ENCODE measurements around the gene HOPX. TPM values are rescaled to one million over a fixed set of nuclear protein-coding genes. Genes with fewer than 3 reads are reported as not detected.
"Not testable (repeated sequence)": the region's sequence is repeated elsewhere in the genome, so short reads cannot be mapped to it uniquely, and the experiment has no call there.

HOPX gene
- total RNA-seq, 1 experiment from 2014 or later, result not detected

GRCh38 chr4:56640621-56641493 is 40.2 kb downstream of the HOPX start:
- Mint-ChIP-seq H3K27me3 (ENCODE audit: insufficient read depth, unreplicated experiment) (no peaks in the 10 kb centered on the region), H3K9me3 (ENCODE audit: unreplicated experiment) (peaks cover 6% of the 10 kb centered on the region), H3K27ac (ENCODE audit: unreplicated experiment) (no peak overlapping the region), H3K36me3 (ENCODE audit: insufficient read depth, unreplicated experiment) (no peaks in the 10 kb centered on the region), H3K4me3 (ENCODE audit: unreplicated experiment) (no peak overlapping the region), H3K4me1 (ENCODE audit: low read depth, unreplicated experiment) (peaks cover 6% of the 10 kb centered on the region)
- intact Hi-C loops (cut with micrococcal nuclease; ENCODE audit: unreplicated experiment), result no loop called here
- BruUV-seq (replicated peaks), result no TSS peak
- no peaks in the 10 kb centered on the region for H3K27me3 ChIP-seq (replicated peaks; ENCODE audit: control insufficient read depth, insufficient read depth, low read length)
- no peak overlapping the region for H3K4me3 ChIP-seq (ENCODE audit: low read depth, low read length)
- 0 out of 2 replicates have a peak, but pooled peaks cover under 1% of the 10 kb centered on the region for H3K9me3 ChIP-seq
- peaks cover 7% of the 10 kb centered on the region; the same call in 1 of the 2 replicates for H3K4me1 ChIP-seq
- POLR2A ChIA-PET, result no interaction called here
- no peaks in the 10 kb centered on the region for H3K36me3 ChIP-seq (ENCODE audit: control insufficient read depth, insufficient read depth, low read length)
- TF ChIP-seq, protein P1, sequence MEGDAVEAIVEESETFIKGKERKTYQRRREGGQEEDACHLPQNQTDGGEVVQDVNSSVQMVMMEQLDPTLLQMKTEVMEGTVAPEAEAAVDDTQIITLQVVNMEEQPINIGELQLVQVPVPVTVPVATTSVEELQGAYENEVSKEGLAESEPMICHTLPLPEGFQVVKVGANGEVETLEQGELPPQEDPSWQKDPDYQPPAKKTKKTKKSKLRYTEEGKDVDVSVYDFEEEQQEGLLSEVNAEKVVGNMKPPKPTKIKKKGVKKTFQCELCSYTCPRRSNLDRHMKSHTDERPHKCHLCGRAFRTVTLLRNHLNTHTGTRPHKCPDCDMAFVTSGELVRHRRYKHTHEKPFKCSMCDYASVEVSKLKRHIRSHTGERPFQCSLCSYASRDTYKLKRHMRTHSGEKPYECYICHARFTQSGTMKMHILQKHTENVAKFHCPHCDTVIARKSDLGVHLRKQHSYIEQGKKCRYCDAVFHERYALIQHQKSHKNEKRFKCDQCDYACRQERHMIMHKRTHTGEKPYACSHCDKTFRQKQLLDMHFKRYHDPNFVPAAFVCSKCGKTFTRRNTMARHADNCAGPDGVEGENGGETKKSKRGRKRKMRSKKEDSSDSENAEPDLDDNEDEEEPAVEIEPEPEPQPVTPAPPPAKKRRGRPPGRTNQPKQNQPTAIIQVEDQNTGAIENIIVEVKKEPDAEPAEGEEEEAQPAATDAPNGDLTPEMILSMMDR (IDR thresholded peaks at IDR 0.05; ENCODE audit: insufficient read depth in 1 of 2, low read depth in 1 of 2, low read length in 1 of 2, severe bottlenecking in 1 of 2, unreplicated experiment in 1 of 2), result no peak
- CTCF ChIA-PET, result interaction anchor here (0.7 kb wide), 1 partner anchor 9 kb away, joined by 3 read pairs; no protein-coding TSS in a partner anchor
- no peak for DNase-seq

DNA sequence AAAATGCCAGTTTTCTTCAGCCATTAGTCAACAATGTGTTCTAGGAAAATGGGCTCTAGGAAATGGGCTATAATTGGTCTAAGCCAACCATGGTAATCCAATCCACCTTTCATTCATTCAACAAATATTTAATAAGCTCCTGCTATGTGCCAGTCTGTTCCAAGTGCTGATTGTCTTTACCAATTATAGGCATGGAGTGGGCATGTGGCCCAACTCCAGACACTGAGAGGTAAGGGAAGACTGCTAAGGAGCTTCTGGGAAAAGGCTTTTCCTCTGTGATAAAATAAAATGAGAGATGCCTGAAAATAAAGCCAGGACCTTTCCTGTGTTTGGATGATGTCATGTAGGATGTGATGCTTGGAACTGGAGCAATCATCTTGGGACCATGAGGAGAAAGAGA is 43.3 kb downstream of the HOPX start:
- H3K9me3 Mint-ChIP-seq (ENCODE audit: unreplicated experiment), result peaks cover 9% of the 10 kb centered on the region
- no peaks in the 10 kb centered on the region for H3K27me3 Mint-ChIP-seq (ENCODE audit: insufficient read depth, unreplicated experiment)
- no peak overlapping the region for H3K27ac Mint-ChIP-seq (ENCODE audit: unreplicated experiment)
- no peaks in the 10 kb centered on the region for H3K27me3 ChIP-seq (replicated peaks; ENCODE audit: control insufficient read depth, insufficient read depth, low read length)
- no peaks in the 10 kb centered on the region for H3K36me3 ChIP-seq (ENCODE audit: control insufficient read depth, insufficient read depth, low read length)
- intact Hi-C loops (cut with micrococcal nuclease; ENCODE audit: unreplicated experiment), result no loop called here
- TF ChIP-seq, protein P1 (IDR thresholded peaks at IDR 0.05; ENCODE audit: insufficient read depth in 1 of 2, low read depth in 1 of 2, low read length in 1 of 2, severe bottlenecking in 1 of 2, unreplicated experiment in 1 of 2), result no peak
- POLR2A ChIA-PET, result no interaction called here
- H3K36me3 Mint-ChIP-seq (ENCODE audit: insufficient read depth, unreplicated experiment), result no peaks in the 10 kb centered on the region
- 0 out of 2 replicates have a peak, but pooled peaks cover 3% of the 10 kb centered on the region for H3K4me1 ChIP-seq
- BruUV-seq (replicated peaks), result no TSS peak
- H3K4me1 Mint-ChIP-seq (ENCODE audit: low read depth, unreplicated experiment), result peaks cover 6% of the 10 kb centered on the region
- no peak overlapping the region for H3K4me3 Mint-ChIP-seq (ENCODE audit: unreplicated experiment)
- CTCF ChIA-PET, result no interaction called here
- H3K4me3 ChIP-seq (ENCODE audit: low read depth, low read length), result no peak overlapping the region
- no peaks in the 10 kb centered on the region for H3K9me3 ChIP-seq
- no peak for DNase-seq

DNA sequence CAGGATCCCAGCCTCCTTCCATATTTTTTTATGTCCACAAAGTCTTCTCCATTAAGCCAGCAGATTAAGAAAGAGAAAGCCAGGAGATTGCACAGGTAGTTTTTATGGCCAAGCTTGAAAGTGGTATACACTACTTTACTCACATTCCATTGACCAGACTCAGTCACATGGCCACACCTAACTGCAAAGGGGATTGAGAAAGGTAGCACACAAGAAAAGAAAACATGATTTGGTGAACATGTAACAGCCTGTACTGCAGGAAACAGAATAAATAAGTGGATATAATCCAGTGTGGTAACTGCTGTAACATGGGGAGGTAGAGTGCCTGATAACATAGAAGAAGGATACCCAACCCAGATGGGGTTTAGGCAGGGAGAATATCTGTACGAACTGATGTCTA is 43.9 kb downstream of the HOPX start:
- Histone ChIP-seq H3K4me3 (ENCODE audit: low read depth, low read length) (no peak overlapping the region), H3K9me3 (no peaks in the 10 kb centered on the region), H3K4me1 (0 out of 2 replicates have a peak, but pooled peaks cover 3% of the 10 kb centered on the region), H3K27me3 (replicated peaks; ENCODE audit: control insufficient read depth, insufficient read depth, low read length) (no peaks in the 10 kb centered on the region), H3K36me3 (ENCODE audit: control insufficient read depth, insufficient read depth, low read length) (no peaks in the 10 kb centered on the region)
- Mint-ChIP-seq H3K27ac (ENCODE audit: unreplicated experiment) (no peak overlapping the region), H3K4me1 (ENCODE audit: low read depth, unreplicated experiment) (peaks cover 6% of the 10 kb centered on the region), H3K27me3 (ENCODE audit: insufficient read depth, unreplicated experiment) (no peaks in the 10 kb centered on the region), H3K36me3 (ENCODE audit: insufficient read depth, unreplicated experiment) (no peaks in the 10 kb centered on the region), H3K9me3 (ENCODE audit: unreplicated experiment) (peaks cover 9% of the 10 kb centered on the region), H3K4me3 (ENCODE audit: unreplicated experiment) (no peak overlapping the region)
- intact Hi-C loops (cut with micrococcal nuclease; ENCODE audit: unreplicated experiment), result no loop called here
- ChIA-PET POLR2A (no interaction called here), CTCF (no interaction called here)
- no TSS peak for BruUV-seq (replicated peaks)
- TF ChIP-seq, protein P1 (IDR thresholded peaks at IDR 0.05; ENCODE audit: insufficient read depth in 1 of 2, low read depth in 1 of 2, low read length in 1 of 2, severe bottlenecking in 1 of 2, unreplicated experiment in 1 of 2), result no peak
- DNase-seq, result no peak

GRCh38 chr4:56634954-56635353 is 46.1 kb downstream of the HOPX start:
- POLR2A ChIA-PET; H3K4me3 Mint-ChIP-seq (ENCODE audit: unreplicated experiment); H3K36me3 Mint-ChIP-seq (ENCODE audit: insufficient read depth, unreplicated experiment); H3K4me3 ChIP-seq (ENCODE audit: low read depth, low read length); H3K27me3 Mint-ChIP-seq (ENCODE audit: insufficient read depth, unreplicated experiment); H3K9me3 Mint-ChIP-seq (ENCODE audit: unreplicated experiment); H3K27ac Mint-ChIP-seq (ENCODE audit: unreplicated experiment); H3K4me1 Mint-ChIP-seq (ENCODE audit: low read depth, unreplicated experiment); CTCF ChIA-PET; BruUV-seq (replicated peaks); DNase-seq; H3K4me1 ChIP-seq; H3K9me3 ChIP-seq; H3K36me3 ChIP-seq (ENCODE audit: control insufficient read depth, insufficient read depth, low read length); H3K27me3 ChIP-seq (replicated peaks; ENCODE audit: control insufficient read depth, insufficient read depth, low read length); intact Hi-C loops (cut with micrococcal nuclease; ENCODE audit: unreplicated experiment): not testable (repeated sequence)

All from Caco-2 (cell line).